Trophoblast cell (in vitro differentiated cells and primary cell): ENCODE measurements around the gene DRP2.
"Not testable (repeated sequence)": the region's sequence is repeated elsewhere in the genome, so short reads cannot be mapped to it uniquely, and the experiment has no call there.

Experiments used
- DNase-seq, 2 donors: peaks; one replicate each; pipeline ENCODE4 v3.0.0-alpha.2; 2016
- H2AFZ ChIP-seq: 2 replicates; pipeline ENCODE4 v1.6.1; 2013; ENCODE audit warnings: low read length, moderate library complexity, mild to moderate bottlenecking; ENCODE audit not compliant: insufficient read depth, poor library complexity
- H2AK5ac ChIP-seq: 2 replicates; pipeline ENCODE4 v1.6.1; 2013; ENCODE audit warnings: mild to moderate bottlenecking, low read length
- H2BK120ac ChIP-seq: 2 replicates; pipeline ENCODE4 v1.6.1; 2013; ENCODE audit warnings: low read length, mild to moderate bottlenecking, moderate library complexity; ENCODE audit not compliant: insufficient read depth, poor library complexity
- H2BK12ac ChIP-seq: 2 replicates; pipeline ENCODE4 v1.6.1; 2013; ENCODE audit warnings: mild to moderate bottlenecking, low read length, moderate library complexity
- H2BK5ac ChIP-seq: 2 replicates; pipeline ENCODE4 v1.6.1; 2013; ENCODE audit warnings: low read length, low read depth, moderate library complexity, mild to moderate bottlenecking; ENCODE audit not compliant: poor library complexity
- H3K14ac ChIP-seq: 2 replicates; pipeline ENCODE4 v1.6.1; 2013; ENCODE audit warnings: mild to moderate bottlenecking, low read length
- H3K18ac ChIP-seq: 2 replicates; pipeline ENCODE4 v1.6.1; 2013; ENCODE audit warnings: mild to moderate bottlenecking, low read length
- H3K23ac ChIP-seq: 2 replicates; pipeline ENCODE4 v1.6.1; 2013; ENCODE audit warnings: low read length
- H3K27ac ChIP-seq: 2 replicates; pipeline ENCODE4 v1.5.1; 2013; ENCODE audit warnings: low read depth, mild to moderate bottlenecking, inconsistent platforms, low read length, moderate library complexity
- H3K27me3 ChIP-seq: 2 replicates; pipeline ENCODE4 v1.6.1; 2013; ENCODE audit warnings: inconsistent platforms, mild to moderate bottlenecking, low read length, moderate library complexity; ENCODE audit not compliant: insufficient read depth
- H3K36me3 ChIP-seq, 2 experiments: 1 replicate in 1 of 2; 2 replicates in 1 of 2; pipeline ENCODE4 v1.6.1; 2013; ENCODE audit warnings: low read length in 2 of 2, mild to moderate bottlenecking in 2 of 2, moderate library complexity in 1 of 2; ENCODE audit not compliant: insufficient read depth in 2 of 2, control insufficient read depth in 1 of 2
- H3K4ac ChIP-seq: 2 replicates; pipeline ENCODE4 v1.6.1; 2013; ENCODE audit warnings: low read depth, mild to moderate bottlenecking, low read length, moderate library complexity
- H3K4me1 ChIP-seq, 2 experiments: 1 replicate in 1 of 2; 2 replicates in 1 of 2; pipeline ENCODE4 v1.6.1; 2013; ENCODE audit warnings: low read length in 2 of 2, mild to moderate bottlenecking in 2 of 2, moderate library complexity in 1 of 2; ENCODE audit not compliant: insufficient read depth in 2 of 2, control insufficient read depth in 1 of 2
- H3K4me2 ChIP-seq: 2 replicates; pipeline ENCODE4 v1.6.1; 2013; ENCODE audit warnings: inconsistent platforms, mild to moderate bottlenecking, low read length, moderate library complexity
- H3K4me3 ChIP-seq: 2 replicates; pipeline ENCODE4 v1.5.1; 2013; ENCODE audit warnings: mild to moderate bottlenecking, low read depth, low read length, inconsistent platforms
- H3K79me1 ChIP-seq: one replicate; pipeline ENCODE4 v1.6.1; 2013; ENCODE audit warnings: low read length
- H3K79me2 ChIP-seq: 2 replicates; pipeline ENCODE4 v1.6.1; 2013; ENCODE audit warnings: low read length, mild to moderate bottlenecking; ENCODE audit not compliant: control insufficient read depth, insufficient read depth, poor library complexity
- H3K9ac ChIP-seq: 2 replicates; pipeline ENCODE4 v1.6.1; 2013; ENCODE audit warnings: mild to moderate bottlenecking, low read length
- H3K9me3 ChIP-seq: 2 replicates; pipeline ENCODE4 v1.6.1; 2013; ENCODE audit warnings: low read depth, mild to moderate bottlenecking, control low read depth, inconsistent platforms, low read length; ENCODE audit not compliant: insufficient read depth
- H4K12ac ChIP-seq: 2 replicates; pipeline ENCODE4 v1.6.1; 2013; ENCODE audit warnings: low read depth, mild to moderate bottlenecking, low read length, moderate library complexity
- H4K8ac ChIP-seq: 2 replicates; pipeline ENCODE4 v1.6.1; 2013; ENCODE audit warnings: low read depth, mild to moderate bottlenecking, low read length, moderate library complexity
- H4K91ac ChIP-seq: one replicate; pipeline ENCODE4 v1.6.1; 2013; ENCODE audit warnings: low read depth, mild to moderate bottlenecking, low read length, moderate library complexity
- WGBS: extraction: QIAGEN DNeasy Blood & Tissue Kit; methylation state at CpG from one replicate; pipeline ENCODE4 v1.1.7; 2013; ENCODE audit warnings: missing lambda C conversion rate; ENCODE audit not compliant: insufficient read length, insufficient coverage; ENCODE audit errors: extremely low coverage; 5-methylcytosine and 5-hydroxymethylcytosine counted together

The DRP2 gene

DNA sequence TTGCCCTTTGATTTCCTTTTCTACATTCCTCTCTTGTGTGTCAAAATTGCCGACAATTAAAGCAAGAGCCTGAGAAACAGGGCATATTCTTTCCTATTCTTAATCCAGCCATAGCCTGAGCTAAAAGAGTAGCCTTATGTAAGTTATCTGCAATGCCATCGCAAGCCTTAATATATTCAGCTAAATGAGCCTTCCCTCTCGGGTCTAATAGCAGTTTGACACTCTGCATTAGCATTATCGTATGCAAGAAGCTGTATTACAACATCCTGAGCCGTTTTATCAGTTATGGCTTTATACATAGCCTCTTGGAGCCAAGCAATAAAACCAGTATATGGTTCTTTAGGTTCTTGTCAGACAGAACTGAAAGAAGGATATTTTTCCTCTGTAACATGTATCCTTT lies 31.6 kb upstream of the DRP2 start:
- H2AK5ac ChIP-seq, H2BK5ac ChIP-seq, H3K79me1 ChIP-seq, H4K12ac ChIP-seq, H3K36me3 ChIP-seq, H3K79me2 ChIP-seq, H3K4me3 ChIP-seq, H3K27ac ChIP-seq, H4K91ac ChIP-seq, H2BK120ac ChIP-seq, H3K4me2 ChIP-seq, H2BK12ac ChIP-seq, H3K9ac ChIP-seq, H3K4me1 ChIP-seq, H4K8ac ChIP-seq, H3K23ac ChIP-seq, DNase-seq, H3K4ac ChIP-seq, H3K18ac ChIP-seq, H3K14ac ChIP-seq, H3K27me3 ChIP-seq, H3K9me3 ChIP-seq, H2AFZ ChIP-seq: not testable (repeated sequence)
- no CpG with 5 or more reads among the region's 5 CpGs for WGBS

- Histone ChIP-seq H4K8ac (no peak overlapping the region), H3K9ac (no peak overlapping the region), H3K27me3 (no peaks in the 10 kb centered on the region), H2BK120ac (no peak overlapping the region), H4K91ac (no peak overlapping the region), H2BK12ac (no peak overlapping the region), H3K27ac (no peak overlapping the region), H3K79me2 (no peaks in the 10 kb centered on the region), H2AK5ac (no peak overlapping the region), H3K9me3 (no peaks in the 10 kb centered on the region), H3K18ac (no peak overlapping the region), H3K4ac (no peak overlapping the region), H3K14ac (no peak overlapping the region), H3K23ac (no peak overlapping the region), H3K36me3 (no peaks in the 10 kb centered on the region), H3K4me3 (no peak overlapping the region), H3K4me1 (peaks cover 0 to 2% of the 10 kb centered on the region in 2 experiments), H3K79me1 (no peaks in the 10 kb centered on the region), H3K4me2 (no peak overlapping the region), H2AFZ (no peak overlapping the region), H2BK5ac (no peak overlapping the region), H4K12ac (no peak overlapping the region)
- no CpG with 5 or more reads among the region's 1 CpG for WGBS
- DNase-seq: no peak
Observed at GRCh38 chrX:101190736-101191135, 28.9 kb upstream of the DRP2 start.

DNA sequence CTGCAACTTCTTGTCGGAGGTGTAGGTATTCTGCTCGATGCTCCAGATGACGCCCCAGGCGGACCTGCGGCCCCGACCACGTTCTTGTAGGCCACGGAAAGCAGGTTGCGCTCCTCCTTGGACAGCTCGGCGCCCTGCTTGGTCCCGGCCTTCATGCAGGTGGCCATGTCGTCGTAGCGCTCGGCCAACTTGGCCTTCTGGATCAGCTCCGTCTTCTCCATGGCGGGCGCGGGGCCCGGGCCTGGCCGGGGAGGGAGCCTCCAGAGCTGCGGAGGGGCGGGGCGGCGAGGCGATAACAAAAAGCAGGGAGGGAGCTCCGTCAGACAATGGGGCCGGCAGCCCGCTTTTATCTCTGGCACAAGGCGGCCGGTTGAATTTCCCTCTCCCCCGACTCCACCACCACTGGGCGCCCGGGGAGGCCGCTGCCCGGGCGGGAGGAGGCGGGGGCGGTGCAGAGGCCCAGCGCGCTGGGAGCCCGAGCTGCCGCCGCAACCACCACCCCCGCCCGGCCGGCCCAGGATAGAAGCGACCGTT lies 28.3 kb upstream of the DRP2 start:
- Histone ChIP-seq H3K36me3 (no peaks in the 10 kb centered on the region), H3K27ac (no peak overlapping the region), H3K4me3 (peak overlapping the region; percentile 43), H3K4me2 (peak overlapping the region; percentile 58), H4K12ac (no peak overlapping the region), H3K18ac (no peak overlapping the region), H2BK5ac (no peak overlapping the region), H2AFZ (no peak overlapping the region), H2BK120ac (no peak overlapping the region), H2BK12ac (no peak overlapping the region), H2AK5ac (no peak overlapping the region), H3K79me2 (no peaks in the 10 kb centered on the region), H3K9me3 (no peaks in the 10 kb centered on the region), H3K27me3 (no peaks in the 10 kb centered on the region), H3K23ac (no peak overlapping the region), H3K9ac (no peak overlapping the region), H3K4ac (no peak overlapping the region), H4K91ac (peak overlapping the region; percentile 8), H3K79me1 (no peaks in the 10 kb centered on the region), H3K14ac (no peak overlapping the region), H4K8ac (peak overlapping the region; percentile 6), H3K4me1 (peaks cover 0 to 2% of the 10 kb centered on the region in 2 experiments)
- WGBS: no CpG with 5 or more reads among the region's 50 CpGs
- peak in 1 of 2 donors; percentile 18 for DNase-seq

DNA sequence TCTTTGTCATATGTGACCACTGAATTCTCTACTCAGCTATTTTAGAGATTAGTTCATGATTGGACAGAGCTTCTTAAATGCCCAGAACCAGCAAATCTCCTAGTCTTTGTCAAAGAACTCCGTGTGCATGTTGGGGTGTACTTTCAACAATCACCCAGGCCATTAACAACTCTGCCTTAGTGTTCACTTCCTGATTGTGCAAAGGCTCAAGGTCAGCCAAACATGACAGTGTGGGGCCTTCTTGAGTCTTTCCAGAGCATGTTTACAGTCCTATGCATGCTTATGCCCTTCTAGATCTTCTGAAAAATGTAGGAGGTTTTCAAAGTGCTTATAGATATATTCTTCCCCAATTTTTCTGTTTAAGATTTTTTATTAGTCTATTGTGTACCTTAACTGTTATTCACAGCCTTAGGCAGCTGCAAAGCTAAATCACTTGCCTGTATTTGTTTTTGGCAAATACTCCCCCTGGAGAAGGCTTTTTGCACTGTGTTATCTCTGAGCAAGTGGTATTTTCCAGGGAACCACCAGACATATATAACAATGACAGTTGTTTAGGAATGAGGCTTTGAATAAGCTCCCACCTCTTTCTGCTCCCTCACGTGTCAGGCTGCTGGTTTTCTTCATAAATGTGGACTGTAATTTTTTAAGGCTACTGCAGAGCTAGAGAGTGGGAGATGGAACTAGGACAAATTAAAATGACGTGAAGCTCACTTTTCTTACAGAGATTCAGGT lies 24.0 kb upstream of the DRP2 start:
- H3K18ac ChIP-seq: no peak overlapping the region
- no peak for DNase-seq
- no peak overlapping the region for H4K8ac ChIP-seq
- no peaks in the 10 kb centered on the region for H3K36me3 ChIP-seq
- H3K79me1 ChIP-seq: no peaks in the 10 kb centered on the region
- peaks cover 0 to 2% of the 10 kb centered on the region in 2 experiments for H3K4me1 ChIP-seq
- H2AK5ac ChIP-seq: no peak overlapping the region
- no peak overlapping the region for H3K14ac ChIP-seq
- H2AFZ ChIP-seq: no peak overlapping the region
- no peak overlapping the region for H3K23ac ChIP-seq
- H3K79me2 ChIP-seq: no peaks in the 10 kb centered on the region
- H3K27me3 ChIP-seq: no peaks in the 10 kb centered on the region
- H3K9me3 ChIP-seq: no peaks in the 10 kb centered on the region
- no peak overlapping the region for H2BK5ac ChIP-seq
- H2BK120ac ChIP-seq: no peak overlapping the region
- no peak overlapping the region for H4K12ac ChIP-seq
- H4K91ac ChIP-seq: no peak overlapping the region
- no peak overlapping the region for H3K9ac ChIP-seq
- no CpG with 5 or more reads among the region's 3 CpGs for WGBS
- H3K27ac ChIP-seq: no peak overlapping the region
- no peak overlapping the region for H3K4ac ChIP-seq
- H3K4me3 ChIP-seq: no peak overlapping the region
- H3K4me2 ChIP-seq: no peak overlapping the region
- no peak overlapping the region for H2BK12ac ChIP-seq
